ENCODE measurements around the gene CALML3.

CALML3 gene

DNA sequence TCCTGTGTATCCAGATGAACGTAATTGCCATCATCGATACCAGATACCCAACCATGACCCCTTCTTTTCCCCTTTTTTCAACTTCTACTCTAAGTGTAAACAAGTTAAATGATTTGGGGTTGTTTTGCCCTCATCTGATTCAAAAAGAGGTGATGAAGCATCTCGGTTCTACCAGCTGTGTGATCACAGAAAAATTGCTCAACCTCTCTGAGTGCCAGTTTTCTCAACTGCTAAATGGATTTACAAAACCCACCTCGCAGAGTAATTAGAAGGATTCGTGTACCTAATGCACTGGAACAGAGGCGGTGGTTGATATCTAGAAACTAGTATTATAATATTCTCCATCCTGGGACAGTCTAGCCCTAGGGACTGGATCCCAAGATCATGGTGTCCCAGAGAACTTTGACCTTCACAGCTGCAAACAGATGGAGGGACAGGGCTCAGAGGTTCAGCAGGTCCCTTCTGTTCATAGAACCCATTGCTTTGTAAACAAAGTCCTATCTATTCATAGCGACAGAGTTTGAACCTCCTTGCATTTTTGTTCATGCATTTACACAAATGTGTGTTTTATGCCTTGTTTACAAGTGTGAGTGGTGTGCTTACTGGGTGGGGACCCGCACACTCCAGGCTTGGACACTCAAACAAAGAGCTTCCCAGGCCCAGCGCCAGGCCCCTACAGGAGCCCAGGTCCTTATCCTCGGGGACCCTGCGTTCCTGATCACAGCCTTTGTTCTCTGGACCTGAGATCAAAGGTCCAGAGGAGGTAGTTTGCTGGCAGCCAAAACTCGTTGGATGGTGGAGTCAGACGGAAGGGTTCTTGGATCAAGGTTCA lies 46.4 kb downstream of the CALML3 start:
- no peak for DNase-seq (ENCODE audit: low spot score)

DNA sequence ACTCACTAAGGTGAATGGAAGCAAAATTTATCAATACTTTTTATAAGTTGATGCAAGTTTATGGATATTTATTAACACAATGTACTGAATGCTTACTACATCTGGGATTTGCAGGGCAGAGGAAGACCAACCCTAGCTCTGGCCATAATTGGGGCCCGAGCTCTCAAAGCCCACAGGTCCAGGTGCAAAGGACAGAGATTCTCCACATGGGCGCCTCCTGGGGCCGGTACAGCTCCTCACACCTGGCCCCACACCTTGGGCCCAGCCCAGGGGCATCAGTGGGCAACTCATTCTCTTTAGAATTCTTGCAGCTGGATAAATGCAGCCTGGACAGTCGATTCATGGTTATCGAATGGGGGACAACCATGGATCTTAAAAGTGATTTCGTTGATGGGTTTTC lies 47.1 kb downstream of the CALML3 start:
- no peak for DNase-seq (ENCODE audit: low spot score)

DNA sequence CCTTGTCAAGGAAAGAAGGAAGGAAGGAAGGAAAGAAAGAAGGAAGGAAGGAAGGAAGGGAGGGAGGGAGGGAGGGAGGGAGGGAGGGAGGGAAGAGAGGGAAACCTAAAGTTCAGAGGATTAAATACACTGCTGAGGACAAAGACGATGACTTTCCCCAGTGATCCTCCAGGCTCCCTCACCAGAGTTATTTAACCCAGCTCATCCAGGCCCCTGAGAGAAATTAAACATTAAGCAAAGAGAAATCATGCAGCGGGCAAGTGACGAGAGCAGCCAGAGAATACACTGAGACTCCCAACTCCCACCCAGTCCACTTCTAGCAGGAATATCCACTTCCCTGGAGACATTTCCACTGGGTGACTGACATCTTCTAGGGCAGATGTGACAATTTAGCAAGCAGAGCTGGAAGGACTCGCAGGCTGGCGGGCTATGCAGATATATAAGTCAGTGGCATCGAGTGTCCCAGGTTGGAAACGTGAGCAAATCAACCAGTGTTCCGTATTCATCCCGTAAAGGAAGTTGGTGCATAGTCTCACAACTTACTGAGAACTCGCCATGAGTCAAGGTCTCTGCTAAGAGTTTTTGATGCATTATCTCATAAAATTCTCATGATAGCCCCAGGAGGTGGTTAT lies 48.7 kb downstream of the CALML3 start:
- DNase-seq (ENCODE audit: low spot score): no peak

- DNase-seq (ENCODE audit: low spot score): no peak
Observed at GRCh38 chr10:5573968-5574641, 49.3 kb downstream of the CALML3 start.

DNA sequence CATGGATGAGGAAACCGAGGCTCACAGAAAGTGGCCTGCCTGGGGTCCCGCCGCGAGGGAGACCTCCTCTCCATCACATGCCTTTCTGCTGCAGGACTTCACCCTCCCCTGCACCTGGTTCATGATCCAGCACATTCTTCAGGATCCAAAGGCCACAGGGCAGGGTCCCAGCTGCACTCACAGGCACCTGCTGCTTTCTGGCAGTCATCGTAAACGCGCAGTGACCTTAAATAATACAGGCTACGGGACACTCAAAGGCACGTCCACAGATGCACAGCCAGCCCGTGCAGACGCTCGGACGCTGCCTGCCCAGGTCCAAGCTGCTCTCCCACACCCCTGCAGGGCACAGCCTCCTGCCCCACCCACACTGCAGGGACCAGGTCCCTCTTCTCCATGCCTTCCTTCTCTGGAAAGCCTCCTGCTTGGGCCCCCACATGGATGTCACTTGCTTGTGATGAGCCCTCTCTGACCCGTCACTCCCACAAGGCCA lies 49.9 kb downstream of the CALML3 start:
- DNase-seq (ENCODE audit: low spot score): no peak

- no peak for DNase-seq (ENCODE audit: low spot score)
Observed at GRCh38 chr10:5575144-5575481, 50.4 kb downstream of the CALML3 start.

- no peak for DNase-seq (ENCODE audit: low spot score)
Observed at GRCh38 chr10:5575482-5576153, 50.9 kb downstream of the CALML3 start.

DNA sequence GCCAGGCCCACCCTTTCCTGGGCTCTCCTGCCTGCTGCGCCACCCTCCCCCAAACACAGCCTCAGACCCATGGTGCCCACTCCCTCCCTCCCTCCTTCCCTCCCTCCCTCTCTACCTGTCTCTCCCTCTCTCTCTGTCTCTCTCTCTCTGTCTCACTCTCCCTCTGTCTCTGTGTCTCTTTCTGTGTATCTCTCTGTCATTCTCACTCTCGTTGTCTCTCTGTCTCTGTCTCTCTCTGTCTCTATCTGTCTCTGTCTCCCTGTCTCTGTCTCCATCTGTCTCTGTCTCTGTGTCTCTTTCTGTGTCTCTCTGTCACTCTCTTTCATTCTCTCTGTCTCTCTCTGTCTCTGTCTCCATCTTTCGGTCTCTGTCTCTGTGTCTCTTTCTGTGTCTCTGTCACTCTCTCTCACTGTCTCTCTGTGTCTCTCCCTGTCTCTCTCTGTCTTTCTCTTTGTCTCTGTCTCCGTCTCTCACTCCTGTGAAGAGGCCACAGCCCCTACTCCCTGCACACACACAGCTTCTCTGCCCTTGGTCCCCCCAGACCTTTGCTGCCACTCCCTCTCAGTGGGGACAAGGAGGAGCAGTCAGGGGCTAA lies 51.5 kb downstream of the CALML3 start:
- DNase-seq (ENCODE audit: low spot score): no peak

Measured in ecto neural progenitor cell (in vitro differentiated cells).